Smooth muscle cell (in vitro differentiated cells): Measurements from ENCODE around the gene PAX8. TPM values are rescaled to one million over a fixed set of nuclear protein-coding genes. Genes with fewer than 3 reads are reported as not detected.

ENCODE experiments used
- DNase-seq: peaks from one replicate; lab custom pipeline; 2025; ENCODE audit not compliant: unreplicated experiment; lab: John Stamatoyannopoulos, UW
- H2AFZ ChIP-seq: fragments of 200-600 bp; sonication (generic); 2 replicates; pipeline ENCODE4 v1.6.0; 2016; ENCODE audit warnings: antibody characterized with exemption, low read depth, mild to moderate bottlenecking
- H3F3A ChIP-seq: fragments of 200-600 bp; sonication (generic); 2 replicates; pipeline ENCODE4 v1.6.0; 2017; ENCODE audit warnings: antibody characterized with exemption, low read depth
- H3K27ac ChIP-seq: fragments of 200-600 bp; sonication (generic); 2 replicates; pipeline ENCODE4 v1.5.1; 2016; ENCODE audit warnings: low read depth, mild to moderate bottlenecking
- H3K27me3 ChIP-seq: fragments of 200-600 bp; sonication (generic); 2 replicates; pipeline ENCODE4 v1.6.1; 2016; ENCODE audit warnings: low read depth, mild to moderate bottlenecking
- H3K36me3 ChIP-seq: fragments of 200-600 bp; sonication (generic); 2 replicates; pipeline ENCODE4 v1.5.1; 2016; ENCODE audit warnings: low read depth
- H3K4me1 ChIP-seq: fragments of 200-600 bp; sonication (generic); 2 replicates; pipeline ENCODE4 v1.5.1; 2016; ENCODE audit warnings: low read depth
- H3K4me2 ChIP-seq: fragments of 200-600 bp; sonication (generic); 2 replicates; pipeline ENCODE4 v1.6.0; 2016; ENCODE audit warnings: mild to moderate bottlenecking
- H3K4me3 ChIP-seq: fragments of 200-600 bp; sonication (generic); 2 replicates; pipeline ENCODE4 v1.5.1; 2016; ENCODE audit warnings: mild to moderate bottlenecking
- H3K79me2 ChIP-seq: fragments of 200-600 bp; sonication (generic); 2 replicates; pipeline ENCODE4 v1.6.0; 2016; ENCODE audit warnings: low read depth, mild to moderate bottlenecking
- H3K9ac ChIP-seq: fragments of 200-600 bp; sonication (generic); 2 replicates; pipeline ENCODE4 v1.6.0; 2016; ENCODE audit warnings: low read depth
- H3K9me3 ChIP-seq: fragments of 200-600 bp; sonication (generic); replicated peaks from 2 replicates; pipeline ENCODE4 v1.5.1; 2016; ENCODE audit warnings: low read depth
- H4K20me1 ChIP-seq: fragments of 200-600 bp; sonication (generic); 2 replicates; pipeline ENCODE4 v1.6.0; 2016; ENCODE audit warnings: low read depth
- CTCF ChIP-seq: fragments of 200-600 bp; sonication (generic); IDR thresholded peaks from 2 replicates; pipeline ENCODE4 v1.5.1; 2017; ENCODE audit warnings: borderline replicate concordance, mild to moderate bottlenecking, antibody characterized with exemption; ENCODE audit not compliant: insufficient read depth, poor library complexity, severe bottlenecking
- WGBS: methylation state at CpG from one replicate; pipeline ENCODE4 v1.1.7; 2016; ENCODE audit warnings: low lambda C conversion rate; 5-methylcytosine and 5-hydroxymethylcytosine counted together
- polyA plus RNA-seq: library from polyadenylated mRNA; unstranded; fragments of >200 nt; fragmentation: Nextera tagmentation; extraction: Ambion mirVana; gene quantifications from 2 replicates; pipeline ENCODE4 v1.2.1, GENCODE V29; 2016
- total RNA-seq: library from RNA; depleted of rRNA; stranded (reverse); fragments of >200 nt; gene quantifications from 2 replicates; pipeline ENCODE4 v1.2.3, GENCODE V29; 2014

Gene PAX8
- total and polyA plus RNA-seq, 2 experiments from 2014 or later, result not detected

- H3K4me2 ChIP-seq, result no peak overlapping the region
- no peak overlapping the region for H3K9ac ChIP-seq
- H3K27ac ChIP-seq, result no peak overlapping the region
- peak; percentile 83 for TF ChIP-seq CTCF
- H3K36me3 ChIP-seq, result no peaks in the 10 kb centered on the region
- DNase-seq, result no peak
- H3K4me1 ChIP-seq, result peaks cover 7% of the 10 kb centered on the region
- no peaks in the 10 kb centered on the region for H4K20me1 ChIP-seq
- no peaks in the 10 kb centered on the region for H3K9me3 ChIP-seq
- no peak overlapping the region for H3K4me3 ChIP-seq
- H3K27me3 ChIP-seq, result no peaks in the 10 kb centered on the region
- H3K79me2 ChIP-seq, result no peaks in the 10 kb centered on the region
- 30% methylated on average over 5 of the region's 5 CpGs for WGBS
- H2AFZ ChIP-seq, result no peak overlapping the region
- H3F3A ChIP-seq, result peaks cover 8% of the 10 kb centered on the region
These were observed 74.7 kb downstream of the PAX8 start for GRCh38 chr2:113203901-113204519.

DNA sequence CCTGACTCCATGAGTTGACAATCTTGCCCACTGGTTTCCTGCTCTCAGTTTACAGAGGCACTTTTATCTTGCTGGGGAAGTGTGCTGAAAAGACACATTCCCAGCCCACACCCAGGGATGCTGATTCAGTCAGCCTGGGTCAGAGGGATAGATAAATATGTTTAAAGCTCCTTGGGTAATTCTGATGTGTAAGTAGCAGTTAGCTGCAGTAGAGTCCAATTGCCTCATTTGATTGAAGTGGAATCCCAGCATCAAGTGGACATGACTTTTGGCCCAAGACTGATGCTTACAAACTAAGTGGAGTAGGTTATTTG lies 75.5 kb downstream of the PAX8 start:
- Histone ChIP-seq H3F3A (no peaks in the 10 kb centered on the region), H3K79me2 (no peaks in the 10 kb centered on the region), H2AFZ (no peak overlapping the region), H3K27ac (no peak overlapping the region), H3K27me3 (no peaks in the 10 kb centered on the region), H3K4me2 (peak overlapping the region; percentile 0), H3K4me3 (no peak overlapping the region), H3K36me3 (no peaks in the 10 kb centered on the region), H3K9me3 (no peaks in the 10 kb centered on the region), H3K9ac (no peak overlapping the region), H3K4me1 (peaks cover 7% of the 10 kb centered on the region), H4K20me1 (no peaks in the 10 kb centered on the region)
- TF ChIP-seq CTCF, result no peak
- DNase-seq, result no peak

- no peaks in the 10 kb centered on the region for H3K27me3 ChIP-seq
- H3K27ac ChIP-seq, result no peak overlapping the region
- no peak overlapping the region for H3K4me3 ChIP-seq
- no peak overlapping the region for H3K9ac ChIP-seq
- WGBS, result 85% methylated on average over 13 of the region's 13 CpGs
- TF ChIP-seq CTCF, result no peak
- no peaks in the 10 kb centered on the region for H3K9me3 ChIP-seq
- H4K20me1 ChIP-seq, result no peaks in the 10 kb centered on the region
- no peaks in the 10 kb centered on the region for H3F3A ChIP-seq
- H3K36me3 ChIP-seq, result no peaks in the 10 kb centered on the region
- peaks cover 7% of the 10 kb centered on the region for H3K4me1 ChIP-seq
- DNase-seq, result no peak
- H3K4me2 ChIP-seq, result peak overlapping the region; percentile 0
- no peak overlapping the region for H2AFZ ChIP-seq
- no peaks in the 10 kb centered on the region for H3K79me2 ChIP-seq
These were observed 76.2 kb downstream of the PAX8 start for GRCh38 chr2:113202305-113203216.
